Mucosa of rectum (tissue), 2 donors: Measurements from ENCODE around the gene TMPRSS12.
"Not testable (repeated sequence)": the region's sequence is repeated elsewhere in the genome, so short reads cannot be mapped to it uniquely, and the experiment has no call there.

Experiments used
- H3K27ac ChIP-seq, 2 donors: one replicate each; pipeline ENCODE4 v1.7.0; 2013; ENCODE audit warnings: inconsistent platforms in 2 of 2, low read depth in 2 of 2, low read length in 2 of 2
- H3K27me3 ChIP-seq, 2 donors: one replicate each; pipeline ENCODE4 v1.7.0; 2013; ENCODE audit warnings: low read length in 2 of 2; ENCODE audit not compliant: control insufficient read depth in 2 of 2, insufficient read depth in 2 of 2
- H3K36me3 ChIP-seq, 2 donors: one replicate each; pipeline ENCODE4 v1.7.0; 2013; ENCODE audit warnings: low read length in 2 of 2; ENCODE audit not compliant: control insufficient read depth in 2 of 2, insufficient read depth in 2 of 2
- H3K4me1 ChIP-seq, 2 donors: one replicate each; pipeline ENCODE4 v1.7.0; 2013; ENCODE audit warnings: low read length in 2 of 2, mild to moderate bottlenecking in 1 of 2; ENCODE audit not compliant: control insufficient read depth in 2 of 2, insufficient read depth in 2 of 2
- H3K4me3 ChIP-seq, 2 donors: one replicate each; pipeline ENCODE4 v1.7.0; 2013; ENCODE audit warnings: low read length in 2 of 2
- H3K9ac ChIP-seq, 2 donors: one replicate each; pipeline ENCODE4 v1.7.0; 2013; ENCODE audit warnings: low read length in 2 of 2, low read depth in 1 of 2, mild to moderate bottlenecking in 1 of 2
- H3K9me3 ChIP-seq, 2 donors: one replicate each; pipeline ENCODE4 v1.7.0; 2013; ENCODE audit warnings: low read length in 2 of 2; ENCODE audit not compliant: control insufficient read depth in 2 of 2
- donor health status: healthy.
- donor health status: Normal muscosa, but diverticular disease.

Gene TMPRSS12

DNA sequence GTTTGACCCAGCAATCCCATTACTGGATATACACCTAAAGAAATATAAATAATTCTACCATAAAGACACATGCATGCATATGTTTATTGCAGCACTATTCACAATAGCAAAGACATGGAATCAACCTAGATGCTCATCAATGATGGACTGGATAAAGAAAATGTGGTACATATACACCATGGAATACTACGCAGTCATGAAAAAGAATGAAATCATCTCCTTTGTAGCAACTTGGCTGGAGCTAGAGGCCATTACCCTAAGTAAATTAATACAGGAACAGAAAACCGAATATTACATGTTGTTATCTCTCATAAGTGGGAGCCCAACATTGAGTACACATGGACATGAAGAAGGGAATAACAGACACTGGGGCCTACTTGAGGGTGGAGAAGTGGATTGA is 13.0 kb downstream of the TMPRSS12 start:
- H3K27ac ChIP-seq, H3K36me3 ChIP-seq, H3K27me3 ChIP-seq, H3K4me1 ChIP-seq, H3K4me3 ChIP-seq, H3K9ac ChIP-seq, H3K9me3 ChIP-seq: not testable (repeated sequence)

DNA sequence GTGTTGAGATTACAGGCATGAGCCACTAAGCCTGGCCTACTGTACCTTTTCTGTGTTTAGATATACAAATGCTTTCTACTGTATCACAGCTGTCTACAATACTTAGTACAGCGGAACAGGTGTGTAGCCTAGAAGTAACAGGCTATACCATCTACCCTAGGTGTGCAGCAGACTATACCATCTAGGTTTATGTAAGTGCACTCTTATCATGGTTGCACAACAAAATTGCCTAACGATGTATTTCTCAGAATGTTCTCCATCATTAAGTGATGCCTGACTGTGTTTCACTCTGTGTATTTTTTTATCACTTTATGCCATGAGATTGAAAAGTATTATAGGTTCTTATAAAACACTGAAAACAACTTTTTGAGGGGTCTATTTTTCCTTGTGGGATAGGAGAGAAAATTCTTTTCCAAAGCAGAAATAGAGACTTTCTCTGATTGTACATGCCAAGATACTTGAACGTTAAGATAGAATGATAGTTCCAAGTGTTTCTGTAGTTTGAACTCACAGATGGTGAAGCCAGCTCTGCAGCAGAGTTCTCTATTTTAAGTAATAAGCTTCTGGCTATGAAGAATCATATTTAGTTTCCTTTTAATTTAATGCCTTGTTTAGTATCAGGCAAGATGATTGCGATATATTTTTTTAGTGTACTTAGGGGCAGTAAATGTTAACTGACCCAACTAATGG is 17.0 kb downstream of the TMPRSS12 start:
- H3K4me3 ChIP-seq: no peak overlapping the region
- no peak overlapping the region for H3K9ac ChIP-seq
- H3K4me1 ChIP-seq: no peaks in the 10 kb centered on the region
- no peaks in the 10 kb centered on the region for H3K27me3 ChIP-seq
- H3K9me3 ChIP-seq: no peaks in the 10 kb centered on the region
- no peaks in the 10 kb centered on the region for H3K36me3 ChIP-seq
- no peak overlapping the region for H3K27ac ChIP-seq

DNA sequence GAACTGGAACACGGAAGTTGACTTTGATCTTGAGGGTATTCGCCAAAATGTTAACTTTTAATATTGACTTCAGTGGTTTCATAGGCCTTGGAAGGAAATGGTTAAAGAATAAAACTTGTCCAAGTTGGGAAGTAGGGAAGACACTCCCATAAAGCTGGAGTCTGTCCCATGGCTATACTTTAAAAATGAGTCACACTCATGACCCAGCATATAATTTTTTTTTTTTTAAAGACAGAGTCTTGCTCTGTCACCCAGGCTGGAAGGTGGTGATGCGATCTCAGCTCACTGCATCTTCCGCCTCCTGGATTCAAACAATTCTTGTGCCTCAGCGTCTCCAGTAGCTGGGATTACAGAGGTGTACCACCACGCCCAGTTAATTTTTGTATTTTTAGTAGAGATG is 19.6 kb downstream of the TMPRSS12 start:
- H3K4me3 ChIP-seq: no peak overlapping the region
- no peaks in the 10 kb centered on the region for H3K36me3 ChIP-seq
- H3K27me3 ChIP-seq: no peaks in the 10 kb centered on the region
- H3K9me3 ChIP-seq: no peaks in the 10 kb centered on the region
- H3K9ac ChIP-seq: no peak overlapping the region
- H3K27ac ChIP-seq: no peak overlapping the region
- no peaks in the 10 kb centered on the region for H3K4me1 ChIP-seq

DNA sequence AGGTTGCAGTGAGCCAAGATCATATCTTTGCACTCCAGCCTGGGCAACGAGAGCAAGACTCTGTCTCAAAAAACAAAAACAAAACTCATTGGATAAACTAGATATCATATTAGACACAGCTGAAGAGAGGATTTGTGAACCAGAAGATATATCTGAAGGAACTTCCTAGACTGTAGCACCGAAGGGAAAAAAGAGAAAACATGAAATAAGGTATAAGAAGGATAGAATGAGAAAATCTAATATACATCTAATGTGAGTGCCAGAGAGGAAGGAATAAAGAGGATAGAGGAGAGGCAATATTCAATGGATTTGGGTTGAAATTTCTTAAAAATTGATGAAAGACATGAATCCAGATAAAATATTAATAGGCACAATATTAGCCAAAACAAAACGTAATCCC is 22.5 kb downstream of the TMPRSS12 start:
- Histone ChIP-seq H3K9ac (no peak overlapping the region), H3K4me1 (no peaks in the 10 kb centered on the region), H3K27me3 (no peaks in the 10 kb centered on the region), H3K4me3 (no peak overlapping the region), H3K9me3 (no peaks in the 10 kb centered on the region), H3K27ac (no peak overlapping the region), H3K36me3 (no peaks in the 10 kb centered on the region)

DNA sequence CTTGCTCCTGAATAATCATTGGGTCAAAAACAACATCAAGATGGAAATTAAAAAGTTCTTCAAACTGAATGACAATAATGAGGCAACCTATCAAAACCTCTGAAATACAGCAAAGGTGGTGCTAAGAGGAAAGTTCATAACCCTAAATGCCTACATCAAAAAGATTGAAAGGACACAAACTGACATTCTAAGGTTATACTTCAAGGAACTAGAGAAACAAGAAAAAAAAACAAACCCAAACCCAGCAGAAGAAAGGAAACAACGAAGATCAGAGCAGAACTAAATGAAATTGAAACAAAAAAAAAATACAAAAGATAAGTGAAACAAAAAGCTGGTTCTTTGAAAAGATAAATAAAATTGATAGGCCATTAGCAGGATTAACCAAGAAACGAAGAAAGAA is 26.2 kb downstream of the TMPRSS12 start:
- not testable (repeated sequence) for H3K36me3 ChIP-seq, H3K4me1 ChIP-seq, H3K4me3 ChIP-seq, H3K9me3 ChIP-seq, H3K9ac ChIP-seq, H3K27ac ChIP-seq, H3K27me3 ChIP-seq

DNA sequence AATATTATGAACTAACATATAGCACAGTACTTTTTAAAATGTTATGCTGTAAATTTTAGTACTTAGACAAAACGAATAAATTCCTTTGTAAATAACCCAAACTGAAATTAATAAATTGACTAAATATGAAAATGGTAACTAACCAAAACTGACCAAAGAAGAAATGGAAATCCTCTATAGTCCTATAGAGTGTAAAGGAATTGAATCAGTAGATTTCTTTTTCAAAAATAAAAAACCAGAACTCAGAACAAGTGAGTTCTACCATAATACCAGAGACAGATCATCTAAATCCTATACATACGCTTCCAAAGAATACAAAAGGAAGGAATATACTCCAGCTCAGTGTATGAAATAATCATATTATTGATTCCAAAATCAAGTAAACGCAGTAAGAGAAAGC is 39.8 kb downstream of the TMPRSS12 start:
- H3K4me3 ChIP-seq: no peak overlapping the region
- no peak overlapping the region for H3K27ac ChIP-seq
- no peak overlapping the region for H3K9ac ChIP-seq
- no peaks in the 10 kb centered on the region for H3K36me3 ChIP-seq
- no peaks in the 10 kb centered on the region for H3K27me3 ChIP-seq
- H3K9me3 ChIP-seq: no peaks in the 10 kb centered on the region
- no peaks in the 10 kb centered on the region for H3K4me1 ChIP-seq

DNA sequence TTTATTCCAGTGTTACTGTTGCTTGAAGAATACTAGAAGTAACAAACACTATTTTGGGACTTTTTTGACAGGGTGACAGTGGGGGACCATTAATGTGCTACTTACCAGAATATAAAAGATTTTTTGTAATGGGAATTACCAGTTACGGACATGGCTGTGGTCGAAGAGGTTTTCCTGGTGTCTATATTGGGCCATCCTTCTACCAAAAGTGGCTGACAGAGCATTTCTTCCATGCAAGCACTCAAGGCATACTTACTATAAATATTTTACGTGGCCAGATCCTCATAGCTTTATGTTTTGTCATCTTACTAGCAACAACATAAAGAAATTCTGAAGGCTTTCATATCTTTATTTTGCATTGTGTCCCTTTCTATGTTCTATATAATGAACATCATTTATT is 44.5 kb downstream of the TMPRSS12 start:
- no peak overlapping the region for H3K4me3 ChIP-seq
- no peaks in the 10 kb centered on the region for H3K9me3 ChIP-seq
- H3K36me3 ChIP-seq: no peaks in the 10 kb centered on the region

DNA sequence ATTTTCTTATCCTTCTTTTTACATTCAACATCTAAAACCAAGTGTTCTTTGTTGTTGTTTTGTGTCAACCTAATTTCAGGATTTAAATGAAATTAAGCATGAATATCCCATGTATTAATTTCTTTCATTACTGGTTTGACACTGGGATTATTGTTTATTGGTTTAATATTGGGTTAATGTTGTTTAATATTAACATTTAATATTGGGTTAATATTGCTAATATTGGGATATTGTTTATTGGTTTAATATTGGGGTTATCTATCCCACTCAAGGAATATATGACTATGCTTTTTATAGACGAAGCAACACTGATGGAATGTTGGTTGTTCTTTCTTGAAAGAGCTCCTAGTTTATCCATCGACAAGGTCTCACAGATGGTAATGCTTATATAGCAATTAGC is 45.9 kb downstream of the TMPRSS12 start:
- Histone ChIP-seq H3K9ac (no peak overlapping the region), H3K9me3 (no peaks in the 10 kb centered on the region), H3K36me3 (no peaks in the 10 kb centered on the region), H3K27ac (no peak overlapping the region), H3K4me3 (no peak overlapping the region), H3K4me1 (no peaks in the 10 kb centered on the region), H3K27me3 (no peaks in the 10 kb centered on the region)

More for the DNA sequence above, 44.5 kb downstream of the TMPRSS12 start:
- no peak overlapping the region for H3K9ac ChIP-seq
- H3K27ac ChIP-seq: no peak overlapping the region
- H3K4me1 ChIP-seq: no peaks in the 10 kb centered on the region
- H3K27me3 ChIP-seq: no peaks in the 10 kb centered on the region

DNA sequence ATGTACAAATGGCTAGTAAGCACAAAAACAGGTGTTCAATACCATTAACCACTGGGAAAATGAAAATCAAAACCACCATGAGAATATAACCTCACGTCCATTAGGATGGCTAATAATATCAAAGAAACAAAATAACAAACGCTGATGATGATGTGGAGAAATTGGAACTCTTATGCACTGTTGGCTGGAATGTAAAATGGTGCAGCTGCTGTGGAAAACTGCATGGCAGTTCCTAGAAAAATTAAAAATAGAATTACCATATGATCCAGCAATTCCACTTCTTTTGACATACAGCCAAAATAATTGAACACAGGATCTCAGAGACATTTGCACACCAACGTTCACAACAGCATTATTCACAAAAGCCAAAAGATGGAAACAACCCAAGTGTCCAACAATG is 51.5 kb downstream of the TMPRSS12 start:
- no peak overlapping the region for H3K4me3 ChIP-seq
- no peaks in the 10 kb centered on the region for H3K27me3 ChIP-seq
- H3K4me1 ChIP-seq: no peaks in the 10 kb centered on the region
- H3K9ac ChIP-seq: no peak overlapping the region
- H3K9me3 ChIP-seq: no peaks in the 10 kb centered on the region
- H3K36me3 ChIP-seq: no peaks in the 10 kb centered on the region
- no peak overlapping the region for H3K27ac ChIP-seq

DNA sequence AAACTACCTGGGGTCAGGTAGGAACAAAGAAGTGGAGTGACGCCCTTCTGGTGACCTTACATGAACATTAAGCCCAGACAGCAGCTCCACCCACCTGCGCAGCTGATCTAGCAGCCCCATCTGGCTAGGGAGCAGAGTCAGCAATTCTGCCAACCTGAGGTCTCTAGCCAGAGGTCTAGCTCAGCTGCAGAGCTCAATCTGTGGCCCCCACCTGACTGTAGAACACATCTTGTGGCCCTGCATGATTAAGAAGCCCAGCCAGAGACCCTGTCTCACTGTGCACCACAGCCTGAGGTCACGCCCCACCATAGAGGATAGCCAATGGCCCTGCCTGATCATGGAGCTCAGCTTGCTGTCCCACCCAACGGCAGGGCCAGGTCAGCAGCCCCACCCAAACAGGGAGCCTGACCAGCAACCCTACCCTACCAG is 59.0 kb downstream of the TMPRSS12 start:
- no peaks in the 10 kb centered on the region for H3K4me1 ChIP-seq
- no peak overlapping the region for H3K27ac ChIP-seq
- no peak overlapping the region for H3K4me3 ChIP-seq
- no peak overlapping the region for H3K9ac ChIP-seq
- no peaks in the 10 kb centered on the region for H3K27me3 ChIP-seq
- no peaks in the 10 kb centered on the region for H3K9me3 ChIP-seq
- no peaks in the 10 kb centered on the region for H3K36me3 ChIP-seq

DNA sequence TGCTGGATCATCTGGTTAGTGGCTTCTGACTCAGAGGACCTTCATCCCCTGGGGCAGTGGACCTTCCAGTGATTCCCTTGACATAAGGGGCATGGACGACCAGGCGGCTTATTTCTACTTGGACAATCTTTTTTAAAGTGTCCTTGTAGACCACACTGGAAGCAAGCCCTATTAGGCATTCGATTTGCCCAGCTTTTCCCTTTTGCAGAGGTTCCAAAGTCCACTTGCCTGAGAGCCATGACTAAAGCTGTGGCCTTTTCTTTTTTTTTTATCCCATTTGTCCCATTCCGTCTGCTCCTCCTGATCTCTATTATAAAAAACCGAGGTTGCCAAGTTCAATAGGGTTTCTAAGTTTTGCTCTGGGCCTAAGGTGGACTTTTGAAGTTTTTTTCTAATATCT is 65.8 kb downstream of the TMPRSS12 start:
- H3K27me3 ChIP-seq, H3K27ac ChIP-seq, H3K4me3 ChIP-seq, H3K9ac ChIP-seq, H3K4me1 ChIP-seq, H3K36me3 ChIP-seq, H3K9me3 ChIP-seq: not testable (repeated sequence)
